GM19351 (cell line): ENCODE measurements around the gene FAM3C.
A peak's percentile ranks its signal among the peaks of the same experiment; 100 is the strongest.

Source experiments
- ATAC-seq: cut with Tn5 transposase; IDR thresholded peaks from one replicate; pipeline ENCODE4 v1.9.1; 2021; ENCODE audit warnings: mild to moderate bottlenecking, moderate library complexity; ENCODE audit not compliant: unreplicated experiment

Gene FAM3C

GRCh38 chr7:121411597-121411979 is 15.5 kb upstream of the FAM3C start:
- ATAC-seq: no peak

GRCh38 chr7:121410829-121411596 is 14.9 kb upstream of the FAM3C start:
- ATAC-seq: peak; percentile 84

GRCh38 chr7:121406944-121407343 is 10.8 kb upstream of the FAM3C start:
- ATAC-seq: no peak

- no peak for ATAC-seq
Measured at GRCh38 chr7:121406461-121406860, 10.4 kb upstream of the FAM3C start.

- no peak for ATAC-seq
Measured at GRCh38 chr7:121404348-121404747, 8.2 kb upstream of the FAM3C start.

GRCh38 chr7:121402701-121403100 is 6.6 kb upstream of the FAM3C start:
- no peak for ATAC-seq

GRCh38 chr7:121401896-121402295 is 5.8 kb upstream of the FAM3C start:
- ATAC-seq: no peak

GRCh38 chr7:121398246-121398645 is 2.1 kb upstream of the FAM3C start:
- no peak for ATAC-seq

- ATAC-seq: no peak
Measured at GRCh38 chr7:121397822-121398221, 1.7 kb upstream of the FAM3C start.

- ATAC-seq: no peak
Measured at GRCh38 chr7:121397361-121397760, 1.3 kb upstream of the FAM3C start.

GRCh38 chr7:121395494-121395960 is 581 bp downstream of the FAM3C start:
- peak; percentile 38 for ATAC-seq

GRCh38 chr7:121394709-121395140 is 1.4 kb downstream of the FAM3C start:
- no peak for ATAC-seq

- ATAC-seq: no peak
Measured at GRCh38 chr7:121393005-121393366, 3.1 kb downstream of the FAM3C start.

GRCh38 chr7:121392277-121393004 is 3.7 kb downstream of the FAM3C start:
- ATAC-seq: no peak

- ATAC-seq: no peak
Measured at GRCh38 chr7:121391686-121392085, 4.4 kb downstream of the FAM3C start.

GRCh38 chr7:121390617-121391016 is 5.5 kb downstream of the FAM3C start:
- no peak for ATAC-seq

- ATAC-seq: no peak
Measured at GRCh38 chr7:121390109-121390508, 6.0 kb downstream of the FAM3C start.

- ATAC-seq: no peak
Measured at GRCh38 chr7:121388950-121389349, 7.2 kb downstream of the FAM3C start.

- peak; percentile 89 for ATAC-seq
Measured at GRCh38 chr7:121385800-121386179, 10.3 kb downstream of the FAM3C start.

- ATAC-seq: no peak
Measured at GRCh38 chr7:121385056-121385799, 10.9 kb downstream of the FAM3C start.

- no peak for ATAC-seq
Measured at GRCh38 chr7:121384265-121384664, 11.8 kb downstream of the FAM3C start.
